ENCODE measurements around the gene CHRNA3.
A peak's percentile ranks its signal among the peaks of the same experiment; 100 is the strongest.

Gene CHRNA3

DNA sequence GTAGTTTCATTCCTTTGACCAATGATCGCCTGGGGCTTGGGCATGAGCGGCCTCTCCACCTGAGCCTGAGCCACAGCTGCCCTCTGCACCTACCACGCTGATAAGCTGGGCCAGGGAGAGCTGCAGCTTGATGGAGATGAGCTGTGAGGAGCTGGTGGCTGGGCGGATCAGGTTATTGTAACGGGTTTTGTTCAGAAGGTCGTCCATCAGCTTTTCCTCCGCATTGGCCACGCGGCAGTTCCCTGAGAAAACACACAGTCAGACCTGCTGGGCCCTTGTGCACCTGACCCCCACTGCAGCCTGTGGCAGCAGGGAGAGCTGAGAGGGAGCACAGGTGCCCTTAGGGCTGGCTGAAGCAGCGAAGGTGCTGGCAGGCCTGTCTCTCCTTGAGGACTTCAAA lies 14.6 kb upstream of the CHRNA3 start:
- no peak for DNase-seq

- DNase-seq: no peak
Observed at GRCh38 chr15:78634210-78635145, 13.7 kb upstream of the CHRNA3 start.

DNA sequence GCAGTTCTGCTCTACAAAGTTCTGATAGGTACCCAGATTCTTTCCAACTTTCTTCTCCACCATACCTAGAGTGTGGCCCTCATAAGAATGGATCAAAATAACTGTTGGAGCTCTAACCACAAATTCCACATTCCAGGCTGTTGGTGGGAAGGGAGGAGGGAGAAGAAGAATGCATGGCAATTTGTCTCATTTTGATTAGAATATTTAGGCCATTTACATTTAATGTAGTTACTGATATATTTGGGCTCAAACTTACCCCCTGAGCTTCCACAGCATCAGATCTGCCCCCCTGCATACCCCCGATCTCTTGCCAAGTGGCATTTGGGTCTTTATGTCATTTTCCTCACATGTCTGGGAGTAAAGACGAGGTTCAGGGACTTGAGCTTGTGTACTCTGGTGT lies 12.6 kb upstream of the CHRNA3 start:
- DNase-seq: no peak

DNA sequence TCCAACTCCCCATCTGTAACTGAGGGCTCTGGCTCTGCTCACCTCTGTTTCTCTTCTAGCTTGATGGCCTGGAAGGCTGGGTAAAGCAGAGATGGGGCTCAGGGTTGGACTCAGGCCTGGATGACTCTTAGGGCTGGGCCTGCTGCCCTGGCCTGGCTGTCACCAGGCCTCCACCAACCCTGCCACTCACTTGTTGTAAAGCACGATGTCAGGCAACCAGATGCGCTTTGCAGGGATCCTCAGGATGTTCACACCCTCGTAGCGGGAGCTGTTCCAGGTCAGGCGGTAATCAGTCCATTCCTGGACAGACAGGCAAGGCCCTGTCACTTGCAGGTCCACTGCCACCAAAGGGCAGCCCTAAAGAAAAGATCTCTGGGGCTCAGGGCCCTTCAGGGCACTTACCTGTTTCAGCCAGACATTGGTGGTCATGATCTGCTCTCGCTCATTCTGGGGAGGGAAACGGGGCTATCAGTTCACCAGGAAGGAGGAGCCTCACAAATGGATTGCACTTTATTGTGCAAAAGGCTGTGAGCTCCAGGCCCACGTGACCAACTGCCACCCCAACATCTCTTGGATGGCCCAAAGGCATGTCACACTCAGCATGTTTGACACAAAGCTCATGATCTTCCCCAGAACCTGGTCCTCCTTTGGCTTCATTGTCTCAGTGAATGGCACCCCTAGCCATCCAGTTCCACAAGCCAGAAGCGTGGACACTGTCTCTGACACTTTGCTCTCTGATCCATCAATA lies 10.3 kb upstream of the CHRNA3 start:
- no peak for DNase-seq

GRCh38 chr15:78629716-78630065 lies 8.9 kb upstream of the CHRNA3 start:
- no peak for DNase-seq

GRCh38 chr15:78629031-78629715 lies 8.4 kb upstream of the CHRNA3 start:
- no peak for DNase-seq

DNA sequence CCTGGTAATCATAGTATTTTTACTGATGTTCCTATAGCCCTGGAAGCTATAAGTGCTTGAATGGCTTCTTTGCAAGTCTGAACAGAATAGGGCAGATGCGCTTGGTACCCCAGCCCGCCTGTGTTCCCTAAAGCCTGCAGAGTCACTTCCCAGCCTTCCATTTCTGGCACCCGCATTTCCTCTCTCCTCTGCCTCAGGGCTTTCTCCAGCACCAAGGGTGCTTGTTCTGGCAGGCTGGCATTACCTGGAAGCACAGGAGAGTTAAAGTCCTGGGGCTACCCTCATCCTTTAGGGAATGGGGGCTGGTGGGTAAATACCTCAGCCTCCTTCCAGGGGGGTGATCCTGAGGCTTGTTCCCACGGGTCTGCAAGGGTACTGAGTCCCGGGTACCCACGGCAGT lies 7.4 kb upstream of the CHRNA3 start:
- no peak for DNase-seq

DNA sequence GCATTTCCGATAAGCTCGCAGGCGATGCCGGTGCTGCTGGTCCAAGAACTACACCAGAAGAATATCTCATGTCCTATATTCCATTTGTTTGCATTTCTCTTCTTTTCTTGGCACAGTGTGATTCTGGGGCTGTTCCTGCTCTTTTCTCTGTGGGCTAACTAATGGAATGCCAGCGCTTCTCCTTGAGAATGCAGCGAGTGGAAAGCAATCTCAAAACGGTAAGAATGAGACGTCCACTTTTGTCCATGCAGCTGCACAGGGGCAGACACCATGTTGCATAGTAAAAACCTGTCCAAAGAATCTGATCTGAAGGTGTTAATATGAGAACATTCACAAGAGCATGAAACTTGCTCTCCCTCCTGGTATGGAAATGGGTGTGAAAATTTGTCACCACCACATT lies 6.6 kb upstream of the CHRNA3 start:
- no peak for DNase-seq

DNA sequence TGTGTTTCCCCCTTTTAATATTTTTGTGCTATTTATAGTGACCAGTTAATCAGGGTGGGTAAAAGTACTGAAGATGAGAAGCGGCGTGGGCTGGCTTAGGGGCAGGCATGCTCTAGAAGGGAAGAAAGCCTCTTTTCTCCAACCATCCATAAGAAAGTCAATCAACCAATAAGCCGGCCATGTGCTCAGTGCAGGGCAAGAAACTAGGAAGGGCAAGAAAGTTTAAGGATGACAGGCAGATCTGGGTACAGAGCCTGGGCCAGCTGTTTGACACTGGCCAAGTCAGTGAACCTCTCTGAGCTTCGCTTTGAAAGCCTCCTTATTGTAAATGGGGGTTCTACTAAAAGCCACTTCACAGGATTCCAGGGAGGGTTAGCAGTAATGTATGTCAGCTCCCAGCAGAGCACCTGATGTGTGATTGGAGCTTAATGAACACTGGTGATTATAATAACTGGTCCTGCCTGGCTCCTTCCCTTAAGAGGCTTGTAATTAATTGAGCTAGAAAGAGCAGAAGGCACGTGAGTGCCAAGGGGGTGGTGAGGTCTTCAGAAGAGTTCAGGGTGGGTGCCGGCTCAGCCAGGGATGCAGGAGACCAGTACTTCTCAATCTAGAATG lies 5.7 kb upstream of the CHRNA3 start:
- DNase-seq: no peak

GRCh38 chr15:78625606-78626280 lies 4.9 kb upstream of the CHRNA3 start:
- DNase-seq: no peak

DNA sequence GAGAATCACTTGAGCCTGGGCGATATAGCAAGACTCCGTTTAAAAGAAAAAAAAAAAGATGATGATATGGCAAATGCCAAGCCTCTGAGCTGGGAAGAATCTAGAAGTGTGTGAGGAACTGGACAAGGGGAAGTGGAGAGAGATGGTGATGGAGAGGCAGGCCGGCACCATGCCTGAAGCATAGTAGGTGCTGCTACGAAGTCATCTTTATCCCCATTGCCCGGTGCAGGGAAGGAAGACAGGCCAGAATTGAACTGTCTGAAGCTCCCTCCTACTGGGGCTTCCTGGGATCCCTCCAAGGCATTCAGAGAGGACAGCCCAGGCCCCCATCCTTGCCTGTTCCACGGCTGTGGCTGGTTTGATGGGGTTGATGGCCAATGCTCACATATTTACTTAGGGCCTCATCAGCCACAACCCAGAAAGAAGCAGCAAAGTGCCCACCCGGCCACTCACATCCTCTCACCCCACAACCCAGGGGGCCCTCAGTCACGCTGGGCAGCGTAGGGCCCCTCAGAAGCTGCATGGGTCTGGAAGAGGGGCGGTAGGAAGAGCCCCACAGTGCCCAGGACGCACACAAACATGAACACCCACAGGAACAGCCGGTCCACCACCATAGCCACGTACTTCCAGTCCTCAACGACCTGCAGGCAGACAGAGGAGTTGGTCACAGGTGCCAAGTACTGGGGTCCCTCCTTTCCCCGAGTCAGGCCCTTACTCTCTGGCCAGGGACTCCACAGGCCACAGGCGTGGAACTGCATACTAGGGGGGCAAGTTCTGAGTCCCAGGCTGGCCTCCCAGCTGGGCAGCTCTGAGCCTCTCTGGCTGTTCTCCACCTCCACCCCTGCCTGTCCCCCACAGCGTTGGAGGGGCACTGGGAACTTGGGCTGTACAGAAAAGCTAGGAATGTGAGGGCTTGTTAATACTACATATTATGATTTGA lies 4.1 kb upstream of the CHRNA3 start:
- DNase-seq: no peak

- DNase-seq: no peak
Observed at GRCh38 chr15:78623786-78624497, 3.1 kb upstream of the CHRNA3 start.

DNA sequence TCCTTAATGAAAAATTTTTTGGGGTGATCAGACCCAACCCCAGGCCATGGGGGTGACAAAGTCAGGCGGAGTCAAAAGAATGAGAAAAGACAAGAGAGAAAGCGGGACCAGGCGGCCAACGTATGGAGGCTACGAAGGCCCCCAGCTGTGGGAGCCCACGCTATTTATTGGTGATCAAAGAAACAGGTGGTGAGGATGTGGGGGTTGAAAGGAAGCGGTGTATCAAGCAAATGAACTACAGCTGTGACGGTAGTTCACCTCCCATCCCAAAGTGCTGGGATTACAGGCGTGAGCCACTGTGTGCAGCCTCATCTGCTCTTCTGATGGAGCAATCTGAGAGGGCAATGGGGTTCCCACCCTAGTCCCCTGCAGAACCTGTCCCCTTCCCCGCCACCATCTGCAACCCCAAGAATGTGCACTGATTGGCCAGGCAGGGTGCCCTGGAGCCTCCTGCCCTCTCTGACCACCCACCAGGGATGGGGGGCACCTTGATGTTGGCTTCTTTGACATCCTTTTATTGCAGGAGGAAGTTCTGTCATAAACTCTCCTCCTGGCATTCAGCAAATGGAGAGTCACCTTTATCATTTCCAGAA lies 1.1 kb upstream of the CHRNA3 start:
- DNase-seq: no peak

- no peak for DNase-seq
Observed at GRCh38 chr15:78620021-78620526, 722 bp downstream of the CHRNA3 start.

GRCh38 chr15:78619022-78619950 lies 1.5 kb downstream of the CHRNA3 start:
- no peak for DNase-seq

- peak; percentile 73 for DNase-seq
Observed at GRCh38 chr15:78618490-78618934, 2.3 kb downstream of the CHRNA3 start.

DNA sequence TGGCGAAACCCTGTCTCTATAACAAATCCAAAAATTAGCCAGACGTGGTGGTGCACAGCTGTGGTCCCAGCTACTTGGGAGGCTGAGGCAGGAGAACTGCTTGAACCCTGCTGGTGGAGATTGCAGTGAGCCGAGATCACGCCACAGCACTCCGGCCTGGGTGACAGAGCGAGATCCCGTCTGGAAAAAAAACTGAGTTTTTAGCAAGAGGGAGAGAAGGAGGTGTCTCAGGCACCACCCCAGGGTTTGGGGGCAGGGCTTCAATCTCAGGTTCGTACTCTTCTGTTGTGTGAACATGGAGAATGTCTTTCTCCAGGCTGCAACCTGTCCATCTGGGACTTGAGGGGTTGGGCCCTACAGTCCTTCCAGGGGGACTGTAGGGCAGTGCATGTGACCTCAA lies 2.7 kb downstream of the CHRNA3 start:
- DNase-seq: no peak

DNA sequence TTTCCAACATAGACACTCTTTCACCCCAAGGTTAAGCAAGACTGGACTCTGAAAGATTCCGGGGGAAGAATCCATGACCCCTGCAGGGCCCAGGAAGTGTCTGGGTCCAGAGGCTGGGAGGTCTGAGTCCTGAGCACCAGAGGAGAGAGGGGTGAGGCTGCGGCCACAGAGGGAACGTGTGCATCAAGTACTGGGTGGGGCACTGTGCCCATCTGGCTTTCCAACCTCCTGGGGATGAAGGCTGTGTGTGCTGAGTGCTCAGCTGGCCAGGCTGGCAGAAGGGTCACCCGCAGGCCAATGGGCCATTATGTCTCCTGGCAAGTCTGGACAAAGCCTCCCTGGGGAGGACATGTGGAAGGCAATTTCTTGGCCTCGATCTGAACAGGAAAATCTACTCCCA lies 3.3 kb downstream of the CHRNA3 start:
- DNase-seq: no peak

- no peak for DNase-seq
Observed at GRCh38 chr15:78617076-78617475, 3.7 kb downstream of the CHRNA3 start.

Measured in effector CD8-positive, alpha-beta T cell (primary cell).